ENCODE data around the gene PRM2.
"Not testable (repeated sequence)": the region's sequence is repeated elsewhere in the genome, so short reads cannot be mapped to it uniquely, and the experiment has no call there.

PRM2 gene

GRCh38 chr16:11289696-11290095 is 13.4 kb upstream of the PRM2 start:
- not testable (repeated sequence) for DNase-seq (ENCODE audit: low read depth)

- DNase-seq (ENCODE audit: low read depth): no peak
Observed at GRCh38 chr16:11289202-11289601, 12.9 kb upstream of the PRM2 start.

GRCh38 chr16:11285842-11286241 is 9.6 kb upstream of the PRM2 start:
- DNase-seq (ENCODE audit: low read depth): no peak

- no peak for DNase-seq (ENCODE audit: low read depth)
Observed at GRCh38 chr16:11283820-11284248, 7.6 kb upstream of the PRM2 start.

GRCh38 chr16:11280616-11281522 is 4.6 kb upstream of the PRM2 start, which contains the start of gene PRM1:
PRM1 (minus strand) TSS chr16:11281330; CDS start chr16:11281238, 92 bp downstream.
- no peak for DNase-seq (ENCODE audit: low read depth)

- DNase-seq (ENCODE audit: low read depth): no peak
Observed at GRCh38 chr16:11278681-11279628, 2.7 kb upstream of the PRM2 start.

- DNase-seq (ENCODE audit: low read depth): no peak
Observed at GRCh38 chr16:11277607-11278337, 1.5 kb upstream of the PRM2 start.

GRCh38 chr16:11276896-11277593 is 765 bp upstream of the PRM2 start:
- DNase-seq (ENCODE audit: low read depth): no peak

- no peak for DNase-seq (ENCODE audit: low read depth)
Observed at GRCh38 chr16:11274964-11275363, 1.3 kb downstream of the PRM2 start.

- no peak for DNase-seq (ENCODE audit: low read depth)
Observed at GRCh38 chr16:11273721-11274324, 2.5 kb downstream of the PRM2 start.

GRCh38 chr16:11272921-11273720 is 3.2 kb downstream of the PRM2 start, which contains the start of gene PRM3:
PRM3 (minus strand) TSS chr16:11273629; CDS start chr16:11273595, 34 bp downstream.
- DNase-seq (ENCODE audit: low read depth): no peak

GRCh38 chr16:11272484-11272883 is 3.8 kb downstream of the PRM2 start:
- DNase-seq (ENCODE audit: low read depth): no peak

- no peak for DNase-seq (ENCODE audit: low read depth)
Observed at GRCh38 chr16:11271610-11272009, 4.7 kb downstream of the PRM2 start.

- no peak for DNase-seq (ENCODE audit: low read depth)
Observed at GRCh38 chr16:11270602-11271162, 5.6 kb downstream of the PRM2 start.

GRCh38 chr16:11268921-11269375 is 7.3 kb downstream of the PRM2 start, which contains the start of gene TNP2:
TNP2 (minus strand) TSS chr16:11269325; CDS start chr16:11269262, 63 bp downstream.
- no peak for DNase-seq (ENCODE audit: low read depth)

GRCh38 chr16:11265124-11265523 is 11.2 kb downstream of the PRM2 start:
- DNase-seq (ENCODE audit: low read depth): no peak

- no peak for DNase-seq (ENCODE audit: low read depth)
Observed at GRCh38 chr16:11264155-11264832, 12.0 kb downstream of the PRM2 start.

- DNase-seq (ENCODE audit: low read depth): no peak
Observed at GRCh38 chr16:11263737-11264136, 12.5 kb downstream of the PRM2 start.

GRCh38 chr16:11262915-11263314 is 13.4 kb downstream of the PRM2 start:
- no peak for DNase-seq (ENCODE audit: low read depth)

Data from T-helper 22 cell (primary cell).